ENCODE measurements around the gene MEF2D.

DNA sequence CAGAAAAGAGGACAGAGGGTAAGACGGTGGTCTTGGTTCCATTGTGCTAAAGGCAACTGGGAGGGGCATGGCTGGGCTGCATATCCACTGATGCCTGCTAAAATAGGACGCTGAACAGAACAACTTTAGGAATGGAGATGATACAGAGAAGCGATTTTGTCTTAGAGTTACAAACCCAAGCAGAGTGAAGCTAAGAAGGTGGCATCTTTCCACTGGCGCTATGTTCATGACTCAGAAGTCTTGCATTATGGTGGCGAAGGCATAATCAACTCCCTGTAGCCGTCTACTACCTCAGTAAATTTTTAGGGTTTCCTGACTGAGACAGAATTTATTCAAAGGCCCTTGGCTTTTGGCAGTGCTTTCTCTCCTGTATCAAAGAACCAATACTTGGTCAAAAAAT, 57.3 kb downstream of the MEF2D start:
- TF ChIP-seq POLR2A (IDR thresholded peaks at IDR 0.05; ENCODE audit: low read length), result no peak
- no peak for TF ChIP-seq GATA1 (IDR thresholded peaks at IDR 0.05; ENCODE audit: low read depth, low read length)
